KBM-7 (cell line): Measurements from ENCODE around the gene CDADC1.

Source experiments
- DNase-seq: peaks from one replicate; pipeline ENCODE4 v3.0.0-alpha.2; 2015
- in situ Hi-C: fragments of 300-500 bp; cut with MboI; formaldehyde crosslinking; loops from 2 replicates; pipeline ENCODE4 v1.14.3; 2020; ENCODE audit warnings: low sequenced_read_pairs, low pct_unique_long_range_greater_than_20kb, mixed read lengths

CDADC1 gene

DNA sequence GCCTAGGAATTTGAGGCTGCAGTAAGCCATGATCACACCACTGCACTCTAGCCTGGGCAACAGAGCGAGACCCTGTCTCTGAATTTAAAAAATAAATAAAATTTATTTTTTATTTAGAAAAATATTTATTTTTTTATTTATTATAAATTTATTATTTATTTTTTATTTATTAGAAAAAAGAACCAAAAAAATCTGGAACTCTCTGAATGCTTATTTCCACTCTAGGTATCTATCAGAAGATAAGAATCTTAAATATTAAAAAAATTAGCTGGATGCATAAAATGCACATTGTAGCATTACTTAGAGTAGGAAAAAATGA lies 82.8 kb downstream of the CDADC1 start:
- in situ Hi-C loops: no loop called here
- DNase-seq: no peak

DNA sequence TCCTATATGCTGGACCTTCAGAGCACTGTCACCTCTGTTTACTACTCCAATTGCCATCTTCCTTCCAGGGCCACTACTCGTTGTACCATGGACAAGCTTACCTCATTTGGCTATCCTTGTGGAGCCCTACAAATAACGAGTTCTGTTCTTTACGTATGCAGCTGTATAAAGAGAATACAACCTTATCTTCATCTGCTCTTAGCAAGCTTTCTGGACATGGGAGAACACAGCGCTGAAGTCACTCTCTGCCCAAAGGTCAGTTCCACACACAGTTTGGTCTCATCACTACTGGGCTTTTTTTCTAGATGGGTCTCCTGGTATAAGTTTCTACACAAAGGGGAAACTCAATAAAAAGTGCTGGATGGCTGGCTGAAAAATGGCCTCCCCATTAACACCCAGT lies 88.9 kb downstream of the CDADC1 start:
- DNase-seq: no peak
- in situ Hi-C loops: no loop called here

DNA sequence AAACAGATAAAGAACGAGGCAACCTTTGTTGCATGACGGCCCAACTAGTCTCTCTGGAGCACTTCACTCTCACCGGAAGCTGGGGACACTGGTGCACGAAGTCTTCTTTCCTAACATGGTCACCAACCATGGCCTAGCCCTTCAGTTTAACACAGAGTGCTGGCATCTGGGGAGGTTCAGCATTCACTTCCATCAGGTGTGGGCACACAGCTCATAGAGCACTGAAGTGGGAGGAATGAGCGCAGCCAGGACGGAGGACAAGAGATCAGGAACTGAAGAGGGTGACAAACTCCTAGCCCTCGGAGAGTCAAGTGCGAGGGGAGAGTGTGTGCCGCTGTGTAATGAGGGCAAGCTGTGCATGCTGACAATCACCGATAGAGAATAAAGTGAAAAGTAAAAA lies 92.4 kb downstream of the CDADC1 start:
- in situ Hi-C loops: no loop called here
- no peak for DNase-seq

DNA sequence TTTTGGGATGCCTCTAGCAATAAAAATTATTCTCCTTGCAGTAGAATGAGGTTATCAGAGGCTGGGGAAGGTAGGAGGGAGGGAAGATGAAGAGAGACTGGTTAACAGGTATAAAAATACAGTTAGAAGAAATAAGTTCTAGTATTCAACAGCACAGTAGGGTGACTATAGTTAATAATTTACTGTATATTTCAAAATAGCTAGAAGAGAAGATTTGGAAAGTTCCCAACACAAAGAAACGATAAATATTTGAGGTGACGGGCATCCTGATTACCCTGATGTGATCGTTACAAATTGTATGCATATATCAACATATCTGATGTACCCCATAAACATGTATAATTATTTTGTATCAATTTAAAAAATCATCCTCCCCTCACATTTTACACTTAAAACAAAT lies 93.8 kb downstream of the CDADC1 start:
- in situ Hi-C loops: no loop called here
- no peak for DNase-seq

DNA sequence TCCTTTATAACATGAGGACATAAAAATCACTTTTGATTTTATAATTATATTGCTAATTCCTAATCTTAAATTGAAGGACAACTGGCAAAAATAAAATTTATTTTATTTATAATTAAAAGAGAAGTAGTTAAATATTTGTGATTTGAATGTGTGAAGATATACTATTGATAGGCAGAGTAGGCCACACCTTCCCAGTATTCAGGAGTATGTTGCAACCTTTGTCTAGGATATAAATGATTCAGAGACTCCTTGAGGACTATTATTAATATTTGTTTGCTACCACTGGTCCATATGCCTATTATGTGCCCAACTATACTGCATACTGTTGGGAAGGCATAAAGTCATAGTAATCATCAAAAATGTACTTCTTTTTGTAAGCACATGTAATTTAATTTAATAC lies 94.2 kb downstream of the CDADC1 start:
- no peak for DNase-seq
- in situ Hi-C loops: no loop called here

DNA sequence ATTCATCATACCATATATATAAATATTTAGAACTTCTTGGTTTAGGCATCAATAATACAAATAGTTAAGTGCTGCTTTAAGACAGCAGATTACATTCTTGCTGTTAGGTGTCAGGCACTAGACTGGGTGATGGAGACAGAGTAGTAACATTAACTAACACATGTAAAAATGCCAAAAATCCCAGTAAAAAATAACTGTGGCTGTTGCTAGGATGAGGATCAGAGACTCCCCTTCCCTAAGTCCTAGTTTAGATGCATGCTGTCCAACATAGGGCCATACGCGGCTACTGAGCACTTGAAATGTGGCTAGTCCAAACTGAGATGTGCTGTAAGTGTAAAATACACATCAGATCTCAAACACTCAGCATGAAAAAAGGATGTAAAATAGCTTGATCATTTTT lies 94.7 kb downstream of the CDADC1 start:
- in situ Hi-C loops: no loop called here
- DNase-seq: no peak
